Astrocyte of the spinal cord (primary cell): ENCODE data around the gene GMEB2.
"Not testable (repeated sequence)": the region's sequence is repeated elsewhere in the genome, so short reads cannot be mapped to it uniquely, and the experiment has no call there.

Experiments
- DNase-seq: peaks from one replicate; pipeline ENCODE4 v3.0.0; 2011; ENCODE audit warnings: low read depth, low spot score
- H3K4me3 ChIP-seq: 2 replicates; pipeline ENCODE4 v1.5.1; 2011; ENCODE audit warnings: low read depth, mild to moderate bottlenecking, low read length, moderate library complexity
- in situ Hi-C: cut with HindIII; loops from 2 replicates; pipeline ENCODE4 v1.10.0; 2017; ENCODE audit warnings: low sequenced_read_pairs
- TF ChIP-seq, protein P1 (sequence below): IDR thresholded peaks from 2 replicates; pipeline ENCODE4 v1.5.1; 2012; ENCODE audit warnings: low read depth, mild to moderate bottlenecking, low read length, inconsistent platforms

The GMEB2 gene

GRCh38 chr20:63619086-63619485 lies 7.8 kb downstream of the GMEB2 start:
- no peak for DNase-seq
- TF ChIP-seq, protein P1, sequence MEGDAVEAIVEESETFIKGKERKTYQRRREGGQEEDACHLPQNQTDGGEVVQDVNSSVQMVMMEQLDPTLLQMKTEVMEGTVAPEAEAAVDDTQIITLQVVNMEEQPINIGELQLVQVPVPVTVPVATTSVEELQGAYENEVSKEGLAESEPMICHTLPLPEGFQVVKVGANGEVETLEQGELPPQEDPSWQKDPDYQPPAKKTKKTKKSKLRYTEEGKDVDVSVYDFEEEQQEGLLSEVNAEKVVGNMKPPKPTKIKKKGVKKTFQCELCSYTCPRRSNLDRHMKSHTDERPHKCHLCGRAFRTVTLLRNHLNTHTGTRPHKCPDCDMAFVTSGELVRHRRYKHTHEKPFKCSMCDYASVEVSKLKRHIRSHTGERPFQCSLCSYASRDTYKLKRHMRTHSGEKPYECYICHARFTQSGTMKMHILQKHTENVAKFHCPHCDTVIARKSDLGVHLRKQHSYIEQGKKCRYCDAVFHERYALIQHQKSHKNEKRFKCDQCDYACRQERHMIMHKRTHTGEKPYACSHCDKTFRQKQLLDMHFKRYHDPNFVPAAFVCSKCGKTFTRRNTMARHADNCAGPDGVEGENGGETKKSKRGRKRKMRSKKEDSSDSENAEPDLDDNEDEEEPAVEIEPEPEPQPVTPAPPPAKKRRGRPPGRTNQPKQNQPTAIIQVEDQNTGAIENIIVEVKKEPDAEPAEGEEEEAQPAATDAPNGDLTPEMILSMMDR = no peak
- in situ Hi-C loops = no loop called here
- no peak overlapping the region for H3K4me3 ChIP-seq

DNA sequence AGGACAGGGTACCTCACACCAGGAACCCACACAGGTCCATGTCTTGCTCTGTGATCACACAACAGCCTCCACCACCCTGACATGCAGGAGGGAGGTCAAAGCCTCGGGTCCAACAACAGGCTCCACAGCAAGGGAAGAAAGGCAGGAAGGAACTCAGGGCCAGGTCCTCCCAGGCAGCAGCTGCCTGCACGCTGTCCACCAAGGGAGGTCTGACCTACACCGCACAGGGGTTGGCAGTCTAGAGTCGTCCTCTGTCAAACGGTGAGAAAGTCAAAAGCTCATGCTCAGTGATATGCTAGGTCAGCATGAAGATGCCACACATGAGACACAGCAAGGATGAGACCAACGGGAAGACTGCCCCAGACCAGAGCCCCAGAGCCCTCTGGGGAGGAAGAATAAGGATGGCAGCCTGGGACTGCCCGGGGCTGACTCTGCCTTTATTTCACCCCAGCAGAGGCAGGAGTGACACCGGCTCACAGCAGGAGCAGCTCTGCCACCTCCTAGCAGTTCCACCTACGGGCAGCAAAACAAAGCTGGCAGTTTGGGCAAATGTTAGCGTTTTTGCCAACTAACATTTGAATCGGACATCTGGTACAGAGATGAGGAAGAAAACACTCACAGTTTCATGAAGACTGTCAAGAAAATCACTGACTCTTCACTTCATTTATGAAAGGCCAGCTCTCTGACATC lies 8.5 kb downstream of the GMEB2 start:
- no peak for DNase-seq
- no peak overlapping the region for H3K4me3 ChIP-seq
- TF ChIP-seq, protein P1 = no peak
- in situ Hi-C loops = no loop called here

GRCh38 chr20:63617876-63618265 lies 9.0 kb downstream of the GMEB2 start:
- TF ChIP-seq, protein P1 = no peak
- DNase-seq = no peak
- in situ Hi-C loops = no loop called here
- H3K4me3 ChIP-seq = no peak overlapping the region

GRCh38 chr20:63617092-63617875 lies 9.6 kb downstream of the GMEB2 start:
- TF ChIP-seq, protein P1 = no peak
- in situ Hi-C loops = no loop called here
- H3K4me3 ChIP-seq = no peak overlapping the region
- DNase-seq = no peak

DNA sequence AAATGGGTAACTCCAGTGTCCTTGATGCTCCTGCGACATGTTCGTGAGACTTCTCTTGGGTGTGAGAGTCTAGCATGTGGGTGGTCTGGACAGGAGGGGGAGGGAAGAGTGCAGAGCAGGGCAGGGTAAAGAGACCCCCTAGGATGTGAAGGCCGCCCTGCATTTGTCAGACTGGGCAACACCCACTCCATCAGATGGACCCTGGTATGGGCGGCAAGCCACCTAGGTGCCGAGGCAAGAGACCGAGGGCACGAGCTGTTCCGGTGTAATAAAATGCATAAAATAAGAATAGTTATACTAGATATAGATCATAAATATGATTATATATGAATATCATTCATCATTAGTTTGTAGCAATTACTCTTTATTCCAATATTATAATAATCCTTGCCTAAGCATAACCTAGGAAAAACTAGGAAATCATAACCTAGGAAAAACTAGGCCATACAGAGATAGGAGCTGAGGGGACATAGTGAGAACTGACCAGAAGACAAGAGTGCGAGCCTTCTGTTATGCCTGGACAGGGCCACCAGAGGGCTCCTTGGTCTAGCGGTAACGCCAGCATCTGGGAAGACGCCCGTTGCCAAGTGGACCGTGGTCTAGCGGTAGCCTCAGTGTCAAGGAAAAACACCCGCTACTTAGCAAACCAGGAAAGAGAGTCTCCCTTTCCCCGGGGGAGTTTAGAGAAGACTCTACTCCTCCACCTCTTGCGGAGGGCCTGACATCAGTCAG lies 12.9 kb downstream of the GMEB2 start:
- DNase-seq, in situ Hi-C loops, H3K4me3 ChIP-seq: not testable (repeated sequence)

GRCh38 chr20:63612276-63612931 lies 14.5 kb downstream of the GMEB2 start:
- in situ Hi-C loops = no loop called here
- H3K4me3 ChIP-seq = no peak overlapping the region
- TF ChIP-seq, protein P1 = no peak
- DNase-seq = no peak
